HT-29 (cell line): ENCODE data around the gene NPDC1. TPM values are rescaled to one million over a fixed set of nuclear protein-coding genes. Genes with fewer than 3 reads are reported as not detected.
A peak's percentile ranks its signal among the peaks of the same experiment; 100 is the strongest.

Source experiments
- DNase-seq: peaks from one replicate; pipeline ENCODE4 v3.0.0-alpha.2; 2015; ENCODE audit warnings: low spot score
- total RNA-seq: library from RNA; depleted of rRNA; stranded (reverse); fragments of >200 nt; shearing (Covaris generic); gene quantifications from 2 replicates; pipeline ENCODE4 v1.2.3, GENCODE V29; 2014

NPDC1 gene
- total RNA-seq, 1 experiment from 2014 or later = 84.3 TPM

DNA sequence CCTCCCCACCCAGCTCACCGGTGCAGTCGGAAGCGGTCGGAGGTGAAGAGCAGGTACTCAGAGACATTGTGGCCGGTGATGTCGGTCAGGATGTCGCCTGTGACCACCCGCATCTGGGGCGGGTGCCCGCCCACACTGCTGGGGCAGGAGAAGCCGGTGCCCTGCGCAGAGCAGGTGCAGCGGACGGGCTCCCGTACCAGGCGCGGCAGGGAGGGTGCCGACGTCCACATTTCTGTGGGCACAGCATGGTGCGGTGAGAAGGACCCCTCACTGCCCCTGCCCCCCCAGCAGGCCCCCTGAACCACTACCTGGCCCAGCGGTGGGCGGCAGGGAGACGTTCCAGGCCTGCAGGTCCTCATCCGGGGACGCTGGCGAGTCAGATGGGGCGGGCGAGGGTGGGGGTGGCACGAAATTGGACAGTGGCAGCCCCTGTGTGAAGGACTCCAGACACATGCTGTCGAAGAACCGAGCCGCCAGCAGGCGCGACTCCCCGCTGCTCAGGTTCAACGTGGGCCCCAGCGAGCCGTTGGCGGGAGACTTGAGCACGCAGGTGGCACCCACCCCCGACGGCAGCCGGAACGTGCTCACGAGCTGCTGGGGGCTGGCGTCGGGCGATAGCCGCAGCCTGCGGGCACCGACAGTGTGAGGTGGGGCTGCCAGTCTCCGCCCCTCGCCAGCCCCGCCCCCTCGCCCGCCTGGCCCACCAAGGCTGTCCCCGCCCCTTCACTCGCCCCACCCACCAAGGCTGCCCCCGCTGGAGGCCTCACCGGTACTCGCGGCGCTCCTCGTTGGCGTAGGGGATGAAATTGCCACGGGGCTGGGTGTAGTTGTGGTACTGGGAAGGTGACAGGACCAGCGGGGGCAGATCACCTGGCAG, 33.0 kb downstream of the NPDC1 start:
- DNase-seq = no peak

DNA sequence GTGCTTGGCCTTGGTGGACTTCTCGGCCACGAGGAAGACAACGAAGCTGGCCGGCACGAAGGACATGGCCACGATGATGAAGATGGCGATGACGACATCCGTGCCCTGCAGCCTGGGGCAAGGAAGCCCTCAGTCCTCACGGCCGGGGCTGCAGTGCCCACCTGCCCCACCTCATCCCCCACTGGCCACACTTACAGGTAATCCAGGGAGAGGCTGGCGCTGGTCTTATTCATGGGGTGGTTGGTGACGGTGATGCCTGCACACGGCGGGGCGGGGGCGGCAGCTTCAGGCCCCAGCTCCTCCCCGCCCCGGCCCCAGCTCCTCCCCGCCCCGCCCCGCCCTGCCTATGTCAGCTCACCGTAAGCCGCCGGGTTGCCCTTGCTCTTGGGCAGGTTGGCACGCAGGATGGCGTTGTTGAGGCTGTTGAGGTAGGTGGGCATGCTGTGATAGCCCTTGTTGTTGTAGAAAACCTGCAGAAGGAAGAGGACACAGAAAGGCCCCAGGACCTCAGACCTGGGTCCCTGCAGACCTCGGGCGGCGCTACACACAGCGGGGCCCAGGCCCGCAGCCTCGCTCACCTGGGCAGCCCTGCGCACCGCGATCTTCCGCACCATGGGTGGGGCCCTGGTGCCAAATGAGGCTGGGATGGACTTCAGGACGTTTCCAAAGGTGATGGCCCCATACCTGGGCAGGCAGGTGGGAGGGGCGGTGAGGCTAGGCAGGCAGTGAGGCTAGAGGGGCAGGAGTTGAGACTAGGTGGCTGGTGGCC, 33.9 kb downstream of the NPDC1 start:
- no peak for DNase-seq

DNA sequence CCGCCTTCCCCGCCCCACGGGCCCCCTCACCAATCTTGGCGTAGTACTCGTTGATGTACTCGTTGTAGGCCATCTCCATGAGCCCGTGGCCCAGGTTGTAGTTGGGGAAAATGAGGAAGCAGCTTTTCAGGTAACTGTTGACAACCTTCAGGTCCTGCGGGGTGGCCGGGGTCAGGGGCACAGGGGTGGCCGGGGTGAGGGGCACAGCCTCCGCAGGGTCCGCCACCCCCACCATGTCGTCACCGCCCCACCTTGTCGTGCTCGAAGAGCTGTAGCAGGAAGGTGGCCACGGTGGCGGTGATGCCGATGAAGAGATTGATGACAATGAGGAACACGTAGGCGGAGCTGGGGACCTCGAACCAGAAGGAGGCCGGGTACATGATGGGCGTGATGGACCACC, 34.8 kb downstream of the NPDC1 start:
- no peak for DNase-seq

DNA sequence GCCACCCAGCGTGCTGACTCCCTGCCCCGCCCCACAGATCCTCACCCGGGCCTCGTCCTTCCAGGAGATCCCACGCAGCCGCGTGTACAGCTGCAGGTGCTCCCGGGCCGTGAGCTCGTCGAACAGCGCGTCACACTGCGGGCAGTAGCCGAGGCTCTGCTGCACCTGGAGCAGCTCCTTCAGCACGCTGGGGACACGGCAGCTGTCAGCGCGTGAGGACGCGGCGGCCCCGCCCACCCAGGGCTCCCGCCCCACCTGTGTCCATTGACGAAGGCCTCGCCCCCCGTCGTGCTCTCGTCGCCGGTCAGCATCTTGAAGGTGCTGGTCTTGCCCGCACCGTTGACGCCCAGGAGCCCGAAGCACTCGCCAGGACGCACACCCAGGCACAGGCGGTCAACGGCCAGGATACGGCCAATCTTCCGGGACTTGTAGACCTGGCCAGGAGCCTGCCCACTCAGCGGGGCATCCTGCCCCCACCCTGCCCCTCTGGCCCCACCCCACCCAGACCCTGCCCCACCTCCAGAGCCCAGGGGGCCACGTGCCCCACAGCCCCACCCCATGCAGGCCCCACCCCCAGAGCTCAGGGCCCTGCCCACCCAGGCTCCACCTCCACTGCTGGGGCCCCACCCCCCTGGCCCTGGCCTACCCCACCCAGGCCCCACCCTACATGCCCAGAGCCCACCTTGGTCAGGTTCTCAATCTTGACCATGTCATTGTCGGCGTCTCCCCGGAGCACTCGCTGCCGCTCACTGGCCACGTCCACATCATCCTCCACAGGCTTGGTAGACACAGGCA, 35.8 kb downstream of the NPDC1 start:
- no peak for DNase-seq

DNA sequence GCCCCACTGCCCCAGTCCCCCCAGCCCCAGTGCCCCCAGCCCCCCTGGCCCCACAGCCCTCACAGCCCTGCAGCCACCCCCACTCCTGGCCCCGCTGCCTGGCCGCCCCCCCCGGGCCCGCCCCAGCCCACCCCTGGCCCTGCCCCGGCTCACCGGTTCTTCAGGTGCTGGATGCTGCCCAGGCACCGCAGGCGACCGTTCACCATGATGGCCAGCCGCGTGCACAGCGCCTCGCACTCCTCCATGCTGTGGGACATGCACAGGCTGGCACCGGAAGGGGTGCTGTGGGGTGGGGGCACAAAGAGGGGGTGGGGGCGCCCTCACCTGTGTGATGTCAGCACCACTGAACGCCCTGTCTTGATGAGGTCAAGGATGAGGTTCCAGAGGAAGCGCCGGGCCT, 36.8 kb downstream of the NPDC1 start:
- DNase-seq = no peak

DNA sequence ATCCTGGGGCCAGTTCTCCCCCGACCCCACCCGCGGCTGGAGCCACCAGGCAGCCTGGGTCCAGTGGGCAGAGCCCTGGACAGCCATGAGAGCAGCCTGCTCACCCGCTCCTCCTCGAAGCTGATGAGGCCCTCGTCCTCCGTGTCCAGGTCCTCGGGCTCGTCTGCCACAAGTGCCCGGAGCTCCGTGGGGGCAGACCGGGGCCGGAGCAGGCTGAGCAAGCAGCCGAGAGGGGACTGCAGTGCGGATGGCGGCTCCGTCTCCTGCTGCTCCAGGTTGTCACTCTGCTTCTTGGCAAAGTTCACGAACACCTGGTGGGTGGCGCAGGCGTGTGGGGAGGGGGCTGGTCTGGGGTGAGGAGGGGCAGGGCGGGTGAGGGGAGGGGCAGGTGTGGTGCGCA, 37.7 kb downstream of the NPDC1 start:
- DNase-seq = no peak

DNA sequence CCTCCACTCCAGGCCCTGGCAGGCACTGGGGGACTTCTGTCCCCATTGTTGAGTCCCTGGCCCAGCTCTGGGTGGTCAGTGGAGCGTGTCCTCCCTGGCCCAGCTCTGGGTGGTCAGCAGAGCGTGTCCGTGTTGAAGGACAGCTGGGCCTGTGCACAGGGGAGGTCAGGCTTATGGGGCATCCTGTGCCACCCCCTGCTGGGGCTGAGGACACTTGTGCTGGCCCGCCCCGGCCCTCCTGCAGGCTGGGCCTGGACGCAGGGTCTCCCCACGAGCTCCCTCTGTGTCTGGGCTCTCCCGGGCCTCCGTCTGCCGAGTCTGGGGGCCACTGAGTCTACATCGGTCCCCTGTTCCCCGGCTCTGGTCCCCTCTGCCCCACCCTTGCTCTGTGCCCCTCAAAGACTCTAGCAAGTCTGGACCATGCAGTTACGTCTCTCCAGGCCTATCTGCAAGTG, 38.1 kb downstream of the NPDC1 start:
- DNase-seq = no peak

DNA sequence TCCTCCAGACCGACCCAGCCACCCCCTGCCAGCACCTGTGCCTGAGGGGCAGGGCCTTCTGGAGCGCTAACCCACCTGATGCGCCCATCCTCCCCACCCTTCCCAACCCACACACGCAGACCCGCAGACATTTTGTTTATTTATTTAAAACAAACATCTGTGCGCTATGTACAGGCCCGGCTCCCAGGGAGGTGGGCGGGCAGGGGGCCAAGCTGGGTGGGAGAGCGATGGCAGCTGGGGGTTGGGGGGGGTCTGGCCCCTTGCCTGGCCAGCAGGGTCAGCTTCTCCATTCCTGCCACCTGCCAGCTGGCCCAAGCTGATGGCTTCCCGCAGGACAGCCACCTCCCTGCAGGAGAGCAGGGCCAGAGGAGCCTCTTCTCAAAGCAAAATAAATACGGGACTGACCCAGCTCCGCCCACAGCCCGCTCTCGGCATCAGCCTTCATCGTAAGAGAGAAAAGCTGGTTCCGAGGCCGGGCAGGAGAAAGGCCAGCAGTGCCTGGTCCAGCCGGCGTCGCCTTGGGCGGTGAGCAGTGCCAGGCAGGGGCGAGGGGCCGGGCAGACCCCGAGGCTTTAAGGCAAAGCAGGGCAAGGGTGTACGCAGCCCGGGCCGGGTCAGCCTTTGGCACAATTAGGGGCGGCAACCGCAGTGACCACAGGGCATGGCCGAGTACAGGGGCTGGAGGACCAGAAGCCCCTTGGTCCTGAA, 38.7 kb downstream of the NPDC1 start:
- no peak for DNase-seq

DNA sequence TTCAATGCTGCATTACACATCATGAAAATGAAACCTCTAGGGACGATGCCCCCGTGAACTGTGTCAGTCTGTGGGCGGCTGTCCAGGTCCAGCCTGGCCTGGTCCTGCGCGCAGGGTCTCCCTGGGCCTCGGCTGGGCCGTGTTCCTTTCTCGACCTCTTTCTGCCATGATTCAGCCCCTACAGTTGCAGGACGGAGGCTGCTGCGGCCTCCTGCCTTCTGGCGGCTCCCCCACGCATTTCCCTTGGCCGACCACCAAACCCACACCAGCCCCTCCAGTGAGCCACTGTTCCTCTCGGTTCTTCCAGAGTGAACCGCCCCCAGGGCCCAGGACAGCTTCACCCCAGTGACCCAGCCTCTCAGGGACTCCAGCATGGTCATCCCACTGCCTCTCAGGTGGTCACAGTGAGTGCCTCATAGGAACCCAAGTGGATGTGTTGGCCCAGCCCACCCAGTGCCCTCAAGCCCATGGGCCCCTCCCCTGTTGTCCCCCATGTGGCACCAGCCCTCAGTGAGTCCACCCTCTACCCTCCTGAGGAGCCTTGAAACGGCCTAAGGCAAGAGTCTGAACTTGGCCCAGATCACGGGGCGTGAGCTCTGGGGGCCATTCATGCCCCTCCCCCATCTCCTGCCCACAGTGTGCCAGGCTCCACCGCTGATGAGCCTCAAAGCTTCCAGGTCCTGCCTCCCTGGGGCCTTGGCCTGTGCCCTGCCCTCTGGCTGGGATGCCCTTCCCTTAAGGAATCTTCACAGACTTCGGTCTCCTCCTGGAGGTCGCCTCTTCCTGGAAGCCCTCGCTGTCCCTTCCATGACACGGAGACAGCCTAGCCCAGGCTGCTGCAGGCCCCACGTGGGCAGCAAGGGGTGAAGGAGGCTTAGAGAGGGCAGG, 39.6 kb downstream of the NPDC1 start:
- DNase-seq = no peak

DNA sequence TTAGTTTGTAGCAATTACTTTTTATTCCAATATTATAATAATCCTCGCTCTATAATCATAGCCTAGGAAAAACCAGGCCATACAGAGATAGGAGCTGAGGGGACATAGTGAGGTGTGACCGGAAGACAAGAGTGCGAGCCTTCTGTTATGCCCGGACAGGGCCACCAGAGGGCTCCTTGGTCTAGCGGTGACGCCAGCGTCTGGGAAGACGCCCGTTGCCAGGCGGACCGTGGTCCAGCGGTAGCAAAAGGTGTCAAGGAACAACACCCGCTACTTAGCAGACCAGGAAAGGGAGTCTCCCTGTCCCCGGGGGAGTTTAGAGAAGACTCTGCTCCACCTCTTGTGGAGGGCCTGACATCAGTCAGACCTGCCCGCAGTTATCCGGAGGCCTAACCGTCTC, 41.7 kb downstream of the NPDC1 start:
- peak; percentile 36 for DNase-seq

DNA sequence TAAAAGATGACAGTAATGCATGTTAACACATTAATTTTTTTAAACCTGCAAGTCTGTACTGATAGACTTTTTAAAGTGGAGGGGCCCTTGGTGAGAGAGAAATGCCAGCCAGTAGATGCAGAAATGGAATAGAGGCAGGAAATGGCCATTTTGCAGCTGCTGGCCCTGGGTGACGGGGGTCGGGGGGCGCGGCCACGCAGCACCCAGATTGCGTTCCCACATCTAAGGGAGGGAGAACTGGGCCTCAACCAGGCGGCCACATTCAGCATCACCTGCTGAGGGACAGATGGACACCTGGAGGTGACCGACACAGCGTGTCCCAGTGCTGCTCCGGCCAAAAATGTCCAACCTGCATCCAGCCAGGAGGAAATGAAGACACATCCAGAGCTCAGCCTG, 43.3 kb downstream of the NPDC1 start:
- DNase-seq = no peak

DNA sequence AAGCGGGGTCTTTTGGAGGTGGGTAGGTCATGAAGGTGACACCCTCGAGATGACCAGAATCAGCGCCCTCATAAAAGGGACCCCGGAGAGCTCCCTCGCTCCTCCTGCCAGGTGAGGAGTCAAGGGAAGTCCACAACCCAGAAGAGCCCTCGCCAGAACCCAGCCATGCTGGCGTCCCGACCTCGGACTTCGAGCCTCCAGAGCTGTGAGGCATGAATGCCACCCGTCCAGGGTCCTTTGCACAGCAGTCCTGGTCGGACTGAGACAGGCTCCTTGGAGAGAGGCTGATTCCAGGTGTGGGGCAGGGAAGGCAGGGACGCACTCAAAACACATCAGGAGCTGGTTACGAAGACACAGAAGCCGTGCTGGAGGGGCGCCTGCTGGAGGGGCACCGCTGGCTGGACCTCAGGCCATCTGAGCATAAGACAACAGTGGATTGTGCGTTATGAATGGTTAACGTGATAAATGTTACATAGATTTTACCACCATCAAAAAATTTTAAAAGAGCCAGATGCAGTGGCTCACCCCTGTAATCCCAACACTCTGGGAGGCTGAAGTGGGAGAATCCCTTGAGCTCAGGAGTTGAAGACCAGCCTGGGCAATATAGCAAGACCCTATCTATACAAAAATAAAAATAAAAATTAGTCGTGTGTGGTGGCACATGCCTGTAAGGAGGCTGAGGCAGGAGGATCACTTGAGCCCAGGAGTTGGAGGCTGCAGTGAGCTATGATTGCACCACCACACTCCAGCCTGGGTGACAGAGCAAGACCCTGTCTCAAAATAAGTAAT, 43.9 kb downstream of the NPDC1 start:
- DNase-seq = no peak

DNA sequence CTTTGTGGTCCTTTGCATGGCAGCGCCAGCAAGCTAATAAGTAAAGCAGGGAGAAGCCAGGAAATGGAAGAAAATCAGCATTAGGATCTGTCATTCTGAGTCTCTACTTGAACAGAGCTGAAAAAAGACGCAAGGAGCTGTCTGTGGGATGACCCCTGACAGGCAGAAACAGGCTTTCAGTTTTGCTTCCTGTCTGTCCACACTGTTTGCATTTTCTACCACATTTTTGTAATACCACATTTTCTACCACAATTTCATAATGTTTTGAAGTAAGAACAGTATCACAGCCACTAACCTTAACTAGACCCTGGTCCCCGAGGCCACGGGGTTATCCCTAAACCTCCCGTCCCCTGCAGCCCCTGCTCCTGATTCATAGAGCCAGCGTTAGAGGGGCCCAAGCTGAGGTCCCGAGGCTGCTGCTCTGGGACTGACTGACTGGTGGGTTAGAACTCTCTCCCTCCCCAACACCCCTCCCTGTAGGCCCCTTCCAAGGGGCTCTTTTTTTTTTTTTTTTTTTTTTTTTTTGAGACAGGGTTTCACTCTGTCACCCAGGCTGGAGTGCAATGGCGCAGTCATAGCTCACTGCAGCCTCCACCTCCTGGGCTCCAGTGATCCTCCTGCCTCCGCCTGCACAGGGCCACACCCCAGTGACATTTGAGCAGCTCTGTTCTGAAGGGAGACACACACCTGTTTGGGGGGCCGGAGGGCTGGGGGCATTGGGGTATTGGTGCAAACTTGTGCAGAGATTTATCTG, 45.6 kb downstream of the NPDC1 start:
- no peak for DNase-seq

DNA sequence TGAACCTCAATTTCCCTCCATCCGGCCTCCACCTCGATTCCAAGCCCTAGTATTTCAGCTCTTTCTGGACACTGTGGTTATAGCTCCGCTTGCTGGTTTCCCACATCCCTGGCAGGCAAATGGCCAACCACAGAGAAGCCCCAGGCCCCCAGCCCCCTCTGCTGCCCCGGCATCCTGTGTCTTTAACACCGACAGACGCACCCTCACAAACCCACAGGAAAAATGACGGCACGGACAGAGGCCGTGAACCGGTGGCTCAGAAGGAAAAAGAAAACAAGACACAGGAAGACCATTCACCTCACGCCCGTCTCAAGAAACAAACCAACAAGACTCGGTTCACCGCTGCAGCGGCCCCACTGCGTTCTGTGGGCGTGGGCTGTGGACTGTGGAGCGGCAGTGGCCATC, 48.1 kb downstream of the NPDC1 start:
- DNase-seq = peak; percentile 27

DNA sequence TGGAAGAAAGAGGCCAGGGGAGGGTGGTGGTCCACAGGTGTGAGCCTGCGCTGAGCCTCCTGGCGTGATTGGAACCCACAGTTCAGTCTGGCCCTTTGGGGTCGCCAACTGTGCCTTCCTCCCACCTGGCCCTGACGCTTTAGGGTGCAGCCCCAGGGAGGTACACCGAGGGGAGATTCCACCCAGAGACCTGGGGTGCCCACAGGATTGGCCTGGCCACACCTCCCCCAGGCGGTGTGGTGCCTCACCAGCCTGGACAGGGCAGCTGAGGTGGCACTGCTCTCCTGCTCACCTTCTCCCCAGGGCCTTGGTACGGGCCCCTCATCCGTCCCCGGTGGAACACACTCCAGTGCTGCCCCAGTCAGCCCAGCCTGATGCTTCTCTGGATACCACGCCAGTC, 48.6 kb downstream of the NPDC1 start:
- peak; percentile 42 for DNase-seq

DNA sequence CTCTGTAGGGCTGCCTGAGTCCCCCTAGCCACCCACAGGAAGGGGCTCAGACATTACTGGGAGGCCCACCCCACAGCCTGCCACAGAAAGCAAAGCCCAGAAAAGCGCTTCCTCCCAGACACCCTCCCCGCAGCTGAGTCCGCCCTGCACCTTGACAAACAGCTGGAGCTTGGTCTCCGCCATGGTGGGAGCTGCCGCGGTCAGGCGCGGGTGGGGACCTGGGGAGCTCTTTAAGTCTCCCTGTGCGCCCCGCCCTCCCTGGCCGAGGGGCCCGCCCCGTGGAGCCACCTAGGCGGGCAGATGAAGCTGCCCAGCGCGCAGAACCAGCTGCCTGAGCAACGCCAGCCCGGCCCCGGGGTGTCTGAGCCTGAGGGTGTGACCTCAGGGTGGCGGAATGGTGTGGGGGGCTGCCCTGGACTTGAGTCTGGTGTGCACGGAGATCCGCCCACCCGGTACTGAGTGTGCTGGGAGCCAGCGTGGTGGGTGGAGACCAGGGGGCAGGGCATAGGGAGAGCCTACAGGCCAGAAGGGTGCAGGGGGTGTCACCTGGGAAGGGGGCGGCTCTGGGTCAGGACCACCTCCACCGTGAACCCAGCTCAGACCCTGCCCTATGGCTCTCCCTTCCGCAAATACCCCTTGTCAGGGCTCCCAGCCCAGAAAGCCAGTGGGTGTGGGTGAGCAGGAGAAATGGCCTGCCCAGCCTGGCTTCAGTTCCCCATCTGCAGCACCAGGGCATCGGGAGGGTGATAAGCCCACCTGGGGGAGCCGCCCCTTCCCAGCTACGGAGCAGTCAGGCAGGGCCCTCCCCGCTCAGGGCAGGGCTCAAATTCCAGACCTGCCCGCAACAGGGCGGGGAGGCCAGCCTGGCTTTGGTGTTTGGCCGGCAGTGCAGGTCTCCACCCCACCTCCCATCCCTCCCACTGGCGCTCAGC, 49.4 kb downstream of the NPDC1 start, which contains the start of gene CLIC3:
CLIC3 (minus strand) TSS at position 208 of the 932 bp plus-strand sequence; CDS start at position 183, 25 bp downstream.
- DNase-seq = peak; percentile 81

DNA sequence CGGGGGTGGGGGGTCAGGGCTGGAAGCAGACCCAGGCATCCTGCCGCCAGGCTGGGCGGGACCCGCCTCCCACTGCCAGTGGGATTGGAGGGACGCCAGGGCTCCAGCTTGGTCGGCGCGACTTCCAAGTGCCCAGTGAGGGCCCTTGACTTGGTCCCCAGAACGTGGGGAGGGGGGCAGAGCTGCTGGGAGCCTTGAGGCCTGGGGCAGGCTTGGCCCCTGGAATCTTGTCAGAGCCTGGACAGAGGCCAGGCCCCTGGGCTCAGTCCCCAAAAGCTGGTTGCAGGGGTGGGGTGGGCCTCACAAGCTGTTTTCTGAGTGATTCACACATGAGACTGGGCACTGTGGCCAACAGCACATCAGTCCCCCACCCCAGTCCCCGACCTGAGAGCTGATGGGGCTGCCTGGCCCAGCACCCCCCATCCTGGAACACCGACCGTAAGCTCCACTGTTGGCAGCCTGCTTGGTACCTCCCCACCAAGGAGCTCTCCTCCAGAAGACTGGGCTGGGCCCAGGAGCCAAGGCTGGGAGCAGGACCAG, 50.1 kb downstream of the NPDC1 start:
- peak; percentile 46 for DNase-seq
